ENCODE measurements around the gene EIF4G2. TPM values are rescaled to one million over a fixed set of nuclear protein-coding genes. Genes with fewer than 3 reads are reported as not detected.

The EIF4G2 gene
- total RNA-seq, 1 donor from 2014 or later: 1,220 TPM

- no peak for DNase-seq (ENCODE audit: low spot score in 2 of 2, unreplicated experiment in 2 of 2)
- H3K4me3 Mint-ChIP-seq: no peak overlapping the region
- peaks cover 61% of the 10 kb centered on the region for H3K36me3 Mint-ChIP-seq
- no peak overlapping the region for H3K27ac Mint-ChIP-seq
- H3K9me3 Mint-ChIP-seq: no peaks in the 10 kb centered on the region
- no peaks in the 10 kb centered on the region for H3K27me3 Mint-ChIP-seq (ENCODE audit: low read depth)
- H3K4me1 Mint-ChIP-seq: peaks cover 3% of the 10 kb centered on the region
- no peak for TF ChIP-seq CTCF (IDR thresholded peaks at IDR 0.05; ENCODE audit: unreplicated experiment)
Observed at GRCh38 chr11:10771457-10771856, 37.3 kb downstream of the EIF4G2 start.

GRCh38 chr11:10770626-10771254 is 38.0 kb downstream of the EIF4G2 start:
- no peak overlapping the region for H3K4me3 Mint-ChIP-seq
- DNase-seq (ENCODE audit: low spot score in 2 of 2, unreplicated experiment in 2 of 2): no peak

GRCh38 chr11:10764412-10764811 is 44.3 kb downstream of the EIF4G2 start:
- no peaks in the 10 kb centered on the region for H3K9me3 Mint-ChIP-seq
- no peaks in the 10 kb centered on the region for H3K27me3 Mint-ChIP-seq (ENCODE audit: low read depth)
- no peak for TF ChIP-seq CTCF (IDR thresholded peaks at IDR 0.05; ENCODE audit: unreplicated experiment)
- DNase-seq (ENCODE audit: low spot score in 2 of 2, unreplicated experiment in 2 of 2): no peak
- H3K4me1 Mint-ChIP-seq: no peaks in the 10 kb centered on the region
- H3K36me3 Mint-ChIP-seq: peaks cover 31% of the 10 kb centered on the region
- no peak overlapping the region for H3K4me3 Mint-ChIP-seq
- H3K27ac Mint-ChIP-seq: no peak overlapping the region

More at GRCh38 chr11:10770626-10771254, 38.0 kb downstream of the EIF4G2 start:
- no peaks in the 10 kb centered on the region for H3K27me3 Mint-ChIP-seq (ENCODE audit: low read depth)
- H3K4me1 Mint-ChIP-seq: peaks cover 3% of the 10 kb centered on the region
- peak overlapping the region; percentile 6 for H3K27ac Mint-ChIP-seq
- peak; percentile 69 for TF ChIP-seq CTCF (IDR thresholded peaks at IDR 0.05; ENCODE audit: unreplicated experiment)
- H3K36me3 Mint-ChIP-seq: peaks cover 59% of the 10 kb centered on the region
- H3K9me3 Mint-ChIP-seq: no peaks in the 10 kb centered on the region

- H3K9me3 Mint-ChIP-seq: no peaks in the 10 kb centered on the region
- no peak for DNase-seq (ENCODE audit: low spot score in 2 of 2, unreplicated experiment in 2 of 2)
- H3K27me3 Mint-ChIP-seq (ENCODE audit: low read depth): no peaks in the 10 kb centered on the region
- H3K36me3 Mint-ChIP-seq: peaks cover 27% of the 10 kb centered on the region
- H3K4me3 Mint-ChIP-seq: no peak overlapping the region
- H3K27ac Mint-ChIP-seq: no peak overlapping the region
- H3K4me1 Mint-ChIP-seq: no peaks in the 10 kb centered on the region
- no peak for TF ChIP-seq CTCF (IDR thresholded peaks at IDR 0.05; ENCODE audit: unreplicated experiment)
Observed at GRCh38 chr11:10763766-10764165, 45.0 kb downstream of the EIF4G2 start.

GRCh38 chr11:10762913-10763421 is 45.8 kb downstream of the EIF4G2 start:
- H3K9me3 Mint-ChIP-seq: no peaks in the 10 kb centered on the region
- H3K4me3 Mint-ChIP-seq: no peak overlapping the region
- no peak for TF ChIP-seq CTCF (IDR thresholded peaks at IDR 0.05; ENCODE audit: unreplicated experiment)
- peaks cover 27% of the 10 kb centered on the region for H3K36me3 Mint-ChIP-seq
- no peaks in the 10 kb centered on the region for H3K27me3 Mint-ChIP-seq (ENCODE audit: low read depth)
- no peak overlapping the region for H3K27ac Mint-ChIP-seq
- no peak for DNase-seq (ENCODE audit: low spot score in 2 of 2, unreplicated experiment in 2 of 2)
- H3K4me1 Mint-ChIP-seq: no peaks in the 10 kb centered on the region

Measured in mesothelial cell of epicardium (in vitro differentiated cells).